GM21423 (cell line): ENCODE data around the gene CHRDL2.

ENCODE experiments used
- ATAC-seq: cut with Tn5 transposase; IDR thresholded peaks from one replicate; pipeline ENCODE4 v1.9.1; 2021; ENCODE audit warnings: mild to moderate bottlenecking, moderate library complexity; ENCODE audit not compliant: unreplicated experiment

CHRDL2 gene

GRCh38 chr11:74749127-74749964, 18.1 kb upstream of the CHRDL2 start:
- peak; percentile 45 for ATAC-seq

- peak; percentile 97 for ATAC-seq
Measured at GRCh38 chr11:74748211-74749126, 17.2 kb upstream of the CHRDL2 start, which contains the start of gene RNF169. TSS of gene RNF169 (plus strand) at chr11:74748849. CDS start at chr11:74748881, 32 bp downstream.

GRCh38 chr11:74746868-74747267, 15.6 kb upstream of the CHRDL2 start:
- no peak for ATAC-seq

GRCh38 chr11:74744277-74744676, 13.1 kb upstream of the CHRDL2 start:
- ATAC-seq, result no peak

- no peak for ATAC-seq
Measured at GRCh38 chr11:74743640-74744039, 12.4 kb upstream of the CHRDL2 start.

- ATAC-seq, result no peak
Measured at GRCh38 chr11:74742070-74742469, 10.8 kb upstream of the CHRDL2 start.

GRCh38 chr11:74739546-74740270, 8.5 kb upstream of the CHRDL2 start:
- ATAC-seq, result no peak

- ATAC-seq, result no peak
Measured at GRCh38 chr11:74736031-74736430, 4.8 kb upstream of the CHRDL2 start.

- ATAC-seq, result no peak
Measured at GRCh38 chr11:74735365-74735928, 4.2 kb upstream of the CHRDL2 start.

GRCh38 chr11:74734559-74734925, 3.3 kb upstream of the CHRDL2 start:
- no peak for ATAC-seq

GRCh38 chr11:74730571-74731260, 510 bp downstream of the CHRDL2 start:
- ATAC-seq, result no peak

- ATAC-seq, result no peak
Measured at GRCh38 chr11:74729397-74729796, 1.8 kb downstream of the CHRDL2 start.

GRCh38 chr11:74726547-74727182, 4.6 kb downstream of the CHRDL2 start:
- ATAC-seq, result peak; percentile 87

GRCh38 chr11:74725701-74726100, 5.5 kb downstream of the CHRDL2 start:
- ATAC-seq, result no peak

- no peak for ATAC-seq
Measured at GRCh38 chr11:74723511-74723910, 7.7 kb downstream of the CHRDL2 start.

GRCh38 chr11:74721479-74721835, 9.8 kb downstream of the CHRDL2 start:
- ATAC-seq, result no peak

GRCh38 chr11:74720596-74721478, 10.4 kb downstream of the CHRDL2 start:
- no peak for ATAC-seq

- no peak for ATAC-seq
Measured at GRCh38 chr11:74719011-74719410, 12.2 kb downstream of the CHRDL2 start.
